OCI-LY1 (cell line): ENCODE data around the gene FGD1.

ENCODE experiments used
- H2AFZ ChIP-seq: fragments of 200-600 bp; sonication (generic), shearing (Covaris generic); 2 replicates; pipeline ENCODE4 v1.6.0; 2014; ENCODE audit warnings: antibody characterized with exemption, mild to moderate bottlenecking, low read length
- H3F3A ChIP-seq: fragments of 200-600 bp; sonication (generic), shearing (Covaris generic); 2 replicates; pipeline ENCODE4 v1.6.0; 2014; ENCODE audit warnings: mild to moderate bottlenecking, antibody characterized with exemption, low read length, moderate library complexity; ENCODE audit not compliant: insufficient read depth
- H3K27ac ChIP-seq: fragments of 200-600 bp; sonication (generic); 2 replicates; pipeline ENCODE4 v1.5.1; 2014; ENCODE audit warnings: low read length, mixed run types, mild to moderate bottlenecking, low read depth; ENCODE audit not compliant: poor library complexity, severe bottlenecking
- H3K27me3 ChIP-seq: fragments of 200-600 bp; sonication (generic); 2 replicates; pipeline ENCODE4 v1.6.0; 2014; ENCODE audit warnings: antibody characterized with exemption, mild to moderate bottlenecking, low read length, moderate library complexity; ENCODE audit not compliant: insufficient read depth
- H3K36me3 ChIP-seq: fragments of 200-600 bp; sonication (generic); 2 replicates; pipeline ENCODE4 v1.6.1; 2014; ENCODE audit warnings: mild to moderate bottlenecking, antibody characterized with exemption, low read length, moderate library complexity, mixed read lengths; ENCODE audit not compliant: insufficient read depth
- H3K4me1 ChIP-seq: fragments of 200-600 bp; sonication (generic); 2 replicates; pipeline ENCODE4 v1.5.1; 2014; ENCODE audit warnings: mild to moderate bottlenecking, low read length, moderate library complexity; ENCODE audit not compliant: insufficient read depth, severe bottlenecking
- H3K4me2 ChIP-seq: fragments of 200-600 bp; sonication (generic), shearing (Covaris generic); 2 replicates; pipeline ENCODE4 v1.6.1; 2014; ENCODE audit warnings: low read length
- H3K4me3 ChIP-seq: fragments of 200-600 bp; sonication (generic); 2 replicates; pipeline ENCODE4 v1.5.1; 2014; ENCODE audit warnings: low read length, low read depth, mild to moderate bottlenecking, mixed read lengths; ENCODE audit not compliant: poor library complexity, severe bottlenecking
- H3K79me2 ChIP-seq: fragments of 200-600 bp; shearing (Covaris generic); 2 replicates; pipeline ENCODE4 v1.6.1; 2016; ENCODE audit warnings: mixed run types, low read length, mixed read lengths; ENCODE audit not compliant: insufficient read depth
- H3K9ac ChIP-seq: fragments of 200-600 bp; sonication (generic), shearing (Covaris generic); 2 replicates; pipeline ENCODE4 v1.6.1; 2014; ENCODE audit warnings: mild to moderate bottlenecking, low read length, mixed read lengths
- H3K9me2 ChIP-seq: fragments of 200-600 bp; sonication (generic), shearing (Covaris generic); 2 replicates; pipeline ENCODE4 v1.6.1; 2014; ENCODE audit warnings: low read depth, mild to moderate bottlenecking, low read length, mixed read lengths
- H3K9me3 ChIP-seq: fragments of 200-600 bp; shearing (Covaris generic); 2 replicates; pipeline ENCODE4 v1.6.1; 2014; ENCODE audit warnings: low read length, mixed read lengths
- H4K20me1 ChIP-seq: fragments of 200-600 bp; sonication (generic), shearing (Covaris generic); 2 replicates; pipeline ENCODE4 v1.6.0; 2016; ENCODE audit warnings: mild to moderate bottlenecking, low read length; ENCODE audit not compliant: insufficient read depth
- EZH2 ChIP-seq: fragments of 200-600 bp; sonication (generic), shearing (Covaris generic); IDR thresholded peaks from 2 replicates; pipeline ENCODE4 v1.8.0; 2017; ENCODE audit warnings: borderline replicate concordance, mixed run types, mild to moderate bottlenecking, antibody characterized with exemption, low read length, moderate library complexity, mixed read lengths
- TF ChIP-seq, protein P1 (sequence below): fragments of 200-600 bp; sonication (generic), shearing (Covaris generic); IDR thresholded peaks from 2 replicates; pipeline ENCODE4 v1.5.1; 2017; ENCODE audit warnings: mild to moderate bottlenecking, antibody characterized with exemption, low read length, moderate library complexity, mixed read lengths

The FGD1 gene

GRCh38 chrX:54413753-54414152 lies 82.3 kb downstream of the FGD1 start:
- no peak overlapping the region for H3K9ac ChIP-seq
- H3K27ac ChIP-seq, result no peak overlapping the region
- no peaks in the 10 kb centered on the region for H3K79me2 ChIP-seq
- no peaks in the 10 kb centered on the region for H3K36me3 ChIP-seq
- no peaks in the 10 kb centered on the region for H3F3A ChIP-seq
- no peaks in the 10 kb centered on the region for H3K9me2 ChIP-seq
- no peaks in the 10 kb centered on the region for H3K9me3 ChIP-seq
- no peaks in the 10 kb centered on the region for H3K27me3 ChIP-seq
- H4K20me1 ChIP-seq, result no peaks in the 10 kb centered on the region
- H3K4me1 ChIP-seq, result no peaks in the 10 kb centered on the region
- H3K4me2 ChIP-seq, result no peak overlapping the region
- no peak overlapping the region for H2AFZ ChIP-seq
- H3K4me3 ChIP-seq, result no peak overlapping the region
- TF ChIP-seq, protein P1, sequence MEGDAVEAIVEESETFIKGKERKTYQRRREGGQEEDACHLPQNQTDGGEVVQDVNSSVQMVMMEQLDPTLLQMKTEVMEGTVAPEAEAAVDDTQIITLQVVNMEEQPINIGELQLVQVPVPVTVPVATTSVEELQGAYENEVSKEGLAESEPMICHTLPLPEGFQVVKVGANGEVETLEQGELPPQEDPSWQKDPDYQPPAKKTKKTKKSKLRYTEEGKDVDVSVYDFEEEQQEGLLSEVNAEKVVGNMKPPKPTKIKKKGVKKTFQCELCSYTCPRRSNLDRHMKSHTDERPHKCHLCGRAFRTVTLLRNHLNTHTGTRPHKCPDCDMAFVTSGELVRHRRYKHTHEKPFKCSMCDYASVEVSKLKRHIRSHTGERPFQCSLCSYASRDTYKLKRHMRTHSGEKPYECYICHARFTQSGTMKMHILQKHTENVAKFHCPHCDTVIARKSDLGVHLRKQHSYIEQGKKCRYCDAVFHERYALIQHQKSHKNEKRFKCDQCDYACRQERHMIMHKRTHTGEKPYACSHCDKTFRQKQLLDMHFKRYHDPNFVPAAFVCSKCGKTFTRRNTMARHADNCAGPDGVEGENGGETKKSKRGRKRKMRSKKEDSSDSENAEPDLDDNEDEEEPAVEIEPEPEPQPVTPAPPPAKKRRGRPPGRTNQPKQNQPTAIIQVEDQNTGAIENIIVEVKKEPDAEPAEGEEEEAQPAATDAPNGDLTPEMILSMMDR, result no peak
- no peak for TF ChIP-seq EZH2

DNA sequence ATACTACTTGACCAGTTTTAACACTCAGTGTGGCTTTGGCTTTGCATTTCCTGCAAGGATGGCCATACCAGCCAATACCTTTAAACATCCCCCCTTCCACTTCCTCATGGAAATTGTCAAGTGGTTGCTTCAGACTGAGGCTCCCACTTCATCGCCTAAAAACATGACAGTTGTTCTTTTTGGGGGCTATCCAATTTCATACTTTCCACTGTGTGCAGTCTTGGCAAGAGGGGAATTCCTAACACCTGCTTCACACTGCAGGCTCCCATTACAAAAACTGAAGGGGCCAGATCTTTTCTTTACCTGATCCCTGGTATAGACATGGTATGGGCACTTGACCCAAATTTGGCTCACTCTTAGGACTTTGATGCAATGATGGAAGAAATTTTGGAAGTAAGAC lies 84.3 kb downstream of the FGD1 start:
- H2AFZ ChIP-seq, result no peak overlapping the region
- no peak overlapping the region for H3K4me3 ChIP-seq
- H3K36me3 ChIP-seq, result no peaks in the 10 kb centered on the region
- TF ChIP-seq, protein P1, result no peak
- TF ChIP-seq EZH2, result no peak
- no peaks in the 10 kb centered on the region for H3K9me2 ChIP-seq
- no peaks in the 10 kb centered on the region for H3K4me1 ChIP-seq
- H4K20me1 ChIP-seq, result no peaks in the 10 kb centered on the region
- no peak overlapping the region for H3K27ac ChIP-seq
- H3K9ac ChIP-seq, result no peak overlapping the region
- H3K79me2 ChIP-seq, result no peaks in the 10 kb centered on the region
- no peak overlapping the region for H3K4me2 ChIP-seq
- H3F3A ChIP-seq, result no peaks in the 10 kb centered on the region
- no peaks in the 10 kb centered on the region for H3K27me3 ChIP-seq
- H3K9me3 ChIP-seq, result no peaks in the 10 kb centered on the region

DNA sequence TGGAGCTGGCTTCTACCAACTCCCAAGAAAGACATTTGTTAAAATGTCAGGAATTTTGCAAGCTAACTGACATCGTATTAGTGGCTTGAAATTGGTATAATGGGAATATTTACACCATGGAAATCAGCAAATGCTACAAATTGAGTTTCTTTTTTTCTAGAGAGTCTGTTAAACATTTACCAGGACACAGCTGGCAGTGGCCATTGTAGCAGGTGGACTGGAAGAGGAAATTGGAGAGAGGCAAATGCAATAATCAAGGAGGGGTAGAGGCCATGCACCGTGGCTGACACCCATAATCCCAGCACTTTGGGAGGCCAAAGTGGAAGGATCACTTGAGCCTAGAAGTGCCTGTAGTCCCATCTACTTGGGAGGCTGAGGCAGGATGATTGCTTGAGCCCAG lies 88.8 kb downstream of the FGD1 start:
- Histone ChIP-seq H3K36me3 (no peaks in the 10 kb centered on the region), H3K4me2 (no peak overlapping the region), H3F3A (no peaks in the 10 kb centered on the region), H3K4me1 (no peaks in the 10 kb centered on the region), H3K9me3 (no peaks in the 10 kb centered on the region), H3K27ac (no peak overlapping the region), H2AFZ (no peak overlapping the region), H3K4me3 (no peak overlapping the region), H3K27me3 (no peaks in the 10 kb centered on the region), H4K20me1 (no peaks in the 10 kb centered on the region), H3K9ac (no peak overlapping the region), H3K79me2 (no peaks in the 10 kb centered on the region), H3K9me2 (no peaks in the 10 kb centered on the region)
- TF ChIP-seq, protein P1, result no peak
- no peak for TF ChIP-seq EZH2
